Activated B cell treated with CpG ODN at 0.5 μM for 24 hours (primary cell): ENCODE results near the gene NOPCHAP1. TPM values are rescaled to one million over a fixed set of nuclear protein-coding genes. Genes with fewer than 3 reads are reported as not detected.
A peak's percentile ranks its signal among the peaks of the same experiment; 100 is the strongest.
"Not testable (repeated sequence)": the region's sequence is repeated elsewhere in the genome, so short reads cannot be mapped to it uniquely, and the experiment has no call there.

Experiments
- ATAC-seq: fragments of 200-7000 bp; cut with Tn5 transposase; one replicate; pipeline ENCODE4 v1.10.0; 2021; ENCODE audit warnings: low read depth, mild to moderate bottlenecking, moderate library complexity
- CTCF ChIA-PET: fragments of 350-600 bp; sonication (Branson Sonifier 250); formaldehyde crosslinking; loops from one replicate; lab custom pipeline; 2021; ENCODE audit warnings: antibody characterized with exemption; lab: Charles Lee
- POLR2A ChIA-PET: fragments of 350-600 bp; sonication (Branson Sonifier 250); formaldehyde crosslinking; loops from one replicate; lab custom pipeline; 2021; ENCODE audit warnings: antibody characterized with exemption; lab: Charles Lee
- DNase-seq: peaks from one replicate; pipeline ENCODE4 v3.0.0; 2022
- H3K27ac Mint-ChIP-seq: one replicate; pipeline ENCODE4 v1.8.0; 2020; ENCODE audit warnings: mixed read lengths
- H3K27me3 Mint-ChIP-seq: one replicate; pipeline ENCODE4 v1.8.0; 2021; ENCODE audit warnings: mixed read lengths
- H3K36me3 Mint-ChIP-seq: one replicate; pipeline ENCODE4 v1.8.0; 2021; ENCODE audit warnings: low read depth, mixed read lengths
- H3K4me1 Mint-ChIP-seq: one replicate; pipeline ENCODE4 v1.8.0; 2021; ENCODE audit warnings: mixed read lengths
- H3K4me3 Mint-ChIP-seq: one replicate; pipeline ENCODE4 v1.8.0; 2020; ENCODE audit warnings: mild to moderate bottlenecking, mixed read lengths
- H3K9me3 Mint-ChIP-seq: one replicate; pipeline ENCODE4 v1.8.0; 2020; ENCODE audit warnings: mixed read lengths
- intact Hi-C: fragments of 100-400 bp; cut with micrococcal nuclease; formaldehyde crosslinking; loops from one replicate; pipeline ENCODE4 v1.15.1; 2024
- total RNA-seq: library from RNA; stranded (reverse); gene quantifications from 2 replicates; pipeline ENCODE4 v1.2.3, GENCODE V29; 2022
- TF ChIP-seq, protein P1 (sequence below): fragments of 200-600 bp; IDR thresholded peaks from one replicate; pipeline ENCODE4 v1.8.0; 2022; ENCODE audit warnings: antibody characterized with exemption, mild to moderate bottlenecking

NOPCHAP1 gene
- total RNA-seq, 1 donor from 2014 or later = 26.4 TPM

DNA sequence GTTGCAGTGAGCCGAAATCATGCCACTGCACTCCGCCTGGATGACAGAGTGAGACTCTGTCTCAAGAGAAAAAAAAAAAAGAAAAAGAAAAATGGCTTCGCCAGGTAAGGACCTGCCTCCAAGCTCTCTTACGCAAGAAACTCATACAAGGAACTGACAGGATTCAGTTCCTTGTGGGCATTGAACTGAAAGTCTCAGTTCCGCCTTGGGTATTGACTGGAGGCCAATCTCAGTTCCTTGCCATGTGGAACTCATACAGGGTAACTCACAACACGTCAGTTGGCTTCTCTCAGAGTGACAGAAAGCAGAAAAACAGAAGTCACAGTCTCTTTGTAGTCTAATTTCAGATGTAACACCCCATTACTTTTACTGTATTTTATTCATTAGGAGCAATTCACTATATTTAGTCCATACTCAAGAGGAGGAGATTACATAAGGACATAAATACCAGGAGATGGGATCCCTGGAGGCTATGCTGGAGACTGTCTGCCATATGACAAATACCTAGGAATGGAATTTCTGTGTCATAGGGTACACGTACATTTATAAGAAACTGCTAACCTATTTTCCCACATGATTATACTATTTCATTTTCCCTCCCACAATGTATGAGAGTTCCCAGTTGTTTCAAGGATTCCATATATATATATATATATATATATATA, 11.4 kb upstream of the NOPCHAP1 start:
- Mint-ChIP-seq H3K27ac (peak overlapping the region; percentile 72), H3K4me1 (peaks cover 40% of the 10 kb centered on the region), H3K4me3 (peak overlapping the region; percentile 17), H3K9me3 (no peaks in the 10 kb centered on the region), H3K36me3 (no peaks in the 10 kb centered on the region), H3K27me3 (no peaks in the 10 kb centered on the region)
- CTCF ChIA-PET = interaction anchor here (1.0 kb wide), 1 partner anchor 16 kb away, joined by 6 read pairs; the partner anchor contains the start of gene SLC41A2
- intact Hi-C loops = loop anchor here (1.0 kb wide), 5 partner anchors 8 to 331 kb away; partner anchors contain the start of genes NOPCHAP1 and SLC41A2
- TF ChIP-seq, protein P1, sequence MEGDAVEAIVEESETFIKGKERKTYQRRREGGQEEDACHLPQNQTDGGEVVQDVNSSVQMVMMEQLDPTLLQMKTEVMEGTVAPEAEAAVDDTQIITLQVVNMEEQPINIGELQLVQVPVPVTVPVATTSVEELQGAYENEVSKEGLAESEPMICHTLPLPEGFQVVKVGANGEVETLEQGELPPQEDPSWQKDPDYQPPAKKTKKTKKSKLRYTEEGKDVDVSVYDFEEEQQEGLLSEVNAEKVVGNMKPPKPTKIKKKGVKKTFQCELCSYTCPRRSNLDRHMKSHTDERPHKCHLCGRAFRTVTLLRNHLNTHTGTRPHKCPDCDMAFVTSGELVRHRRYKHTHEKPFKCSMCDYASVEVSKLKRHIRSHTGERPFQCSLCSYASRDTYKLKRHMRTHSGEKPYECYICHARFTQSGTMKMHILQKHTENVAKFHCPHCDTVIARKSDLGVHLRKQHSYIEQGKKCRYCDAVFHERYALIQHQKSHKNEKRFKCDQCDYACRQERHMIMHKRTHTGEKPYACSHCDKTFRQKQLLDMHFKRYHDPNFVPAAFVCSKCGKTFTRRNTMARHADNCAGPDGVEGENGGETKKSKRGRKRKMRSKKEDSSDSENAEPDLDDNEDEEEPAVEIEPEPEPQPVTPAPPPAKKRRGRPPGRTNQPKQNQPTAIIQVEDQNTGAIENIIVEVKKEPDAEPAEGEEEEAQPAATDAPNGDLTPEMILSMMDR = no peak
- POLR2A ChIA-PET = interaction anchor here (0.5 to 1.0 kb wide), 6 partner anchors 16 to 371 kb away, joined by 3 to 11 read pairs (median 3); partner anchors contain the start of gene SLC41A2
- DNase-seq (peak; percentile 35), ATAC-seq (peak; percentile 98)

DNA sequence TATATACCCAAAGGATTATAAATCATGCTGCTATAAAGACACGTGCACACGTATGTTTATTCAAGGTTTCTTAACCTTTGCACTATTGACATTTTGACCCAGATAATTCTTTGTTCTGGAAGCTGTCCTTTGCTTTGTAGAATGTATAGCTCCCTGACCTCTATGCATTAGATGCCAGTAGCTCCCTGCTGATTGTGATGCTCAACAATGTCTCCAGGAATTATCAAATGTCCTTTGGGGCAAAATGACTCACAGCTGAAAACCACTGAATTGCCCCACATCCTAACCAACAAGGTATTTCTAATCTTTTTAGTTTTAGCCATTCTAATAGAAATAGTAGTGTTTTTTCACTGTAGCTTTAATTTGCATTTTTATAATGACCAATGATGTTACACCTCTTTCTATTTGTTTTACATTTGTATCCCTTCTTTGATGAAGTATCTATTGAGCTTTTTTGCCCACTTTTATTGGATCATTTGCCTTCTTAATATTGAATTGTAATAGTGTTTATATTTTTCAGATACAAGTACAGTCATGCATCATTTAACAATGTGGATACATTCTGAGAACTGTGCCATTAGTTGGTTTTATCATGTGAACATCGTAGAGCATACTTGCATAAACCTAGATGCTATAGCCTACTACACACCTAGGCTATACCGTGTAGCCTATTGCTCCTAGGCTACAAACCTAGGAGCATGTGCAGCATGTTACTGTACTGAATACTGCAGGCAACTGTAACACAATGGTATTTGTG, 10.4 kb upstream of the NOPCHAP1 start:
- ChIA-PET CTCF (interaction anchor here (0.6 to 1.0 kb wide), 3 partner anchors 17 to 594 kb away, joined by 4 to 6 read pairs (median 4); partner anchors contain the start of gene SLC41A2), POLR2A (interaction anchor here (1.2 kb wide), 1 partner anchor 10 kb away, joined by 4 read pairs; the partner anchor contains the start of gene NOPCHAP1)
- DNase-seq (no peak), ATAC-seq (no peak)
- H3K4me1 Mint-ChIP-seq = peaks cover 40% of the 10 kb centered on the region
- H3K9me3 Mint-ChIP-seq = no peaks in the 10 kb centered on the region
- H3K36me3 Mint-ChIP-seq = no peaks in the 10 kb centered on the region
- no peaks in the 10 kb centered on the region for H3K27me3 Mint-ChIP-seq
- H3K4me3 Mint-ChIP-seq = no peak overlapping the region
- H3K27ac Mint-ChIP-seq = peak overlapping the region; percentile 72
- TF ChIP-seq, protein P1 = no peak
- intact Hi-C loops = no loop called here

DNA sequence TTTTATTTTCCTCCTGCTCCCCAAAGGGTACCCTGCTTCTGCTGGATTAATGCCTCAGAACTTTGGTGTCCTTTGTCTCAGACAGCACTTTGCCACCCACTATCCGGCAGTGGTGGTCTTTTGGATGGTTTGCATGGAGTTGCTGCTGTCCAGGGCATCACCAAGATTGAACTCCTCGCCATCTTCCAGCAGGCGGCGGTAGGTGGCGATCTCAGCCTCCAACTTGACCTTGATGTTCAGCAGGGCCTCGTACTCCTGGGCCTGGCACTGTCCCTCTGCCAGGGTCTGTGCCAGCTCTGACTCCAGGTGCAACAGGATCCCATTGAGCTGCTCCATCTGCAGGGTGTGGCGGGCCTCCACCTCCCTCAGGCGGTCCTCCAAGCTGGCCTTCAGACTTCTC, 9.4 kb upstream of the NOPCHAP1 start:
- H3K27ac Mint-ChIP-seq = no peak overlapping the region
- no peaks in the 10 kb centered on the region for H3K27me3 Mint-ChIP-seq
- POLR2A ChIA-PET = no interaction called here
- CTCF ChIA-PET = no interaction called here
- no peaks in the 10 kb centered on the region for H3K36me3 Mint-ChIP-seq
- intact Hi-C loops = no loop called here
- peaks cover 40% of the 10 kb centered on the region for H3K4me1 Mint-ChIP-seq
- TF ChIP-seq, protein P1 = no peak
- ATAC-seq (no peak), DNase-seq (no peak)
- no peak overlapping the region for H3K4me3 Mint-ChIP-seq
- H3K9me3 Mint-ChIP-seq = no peaks in the 10 kb centered on the region

DNA sequence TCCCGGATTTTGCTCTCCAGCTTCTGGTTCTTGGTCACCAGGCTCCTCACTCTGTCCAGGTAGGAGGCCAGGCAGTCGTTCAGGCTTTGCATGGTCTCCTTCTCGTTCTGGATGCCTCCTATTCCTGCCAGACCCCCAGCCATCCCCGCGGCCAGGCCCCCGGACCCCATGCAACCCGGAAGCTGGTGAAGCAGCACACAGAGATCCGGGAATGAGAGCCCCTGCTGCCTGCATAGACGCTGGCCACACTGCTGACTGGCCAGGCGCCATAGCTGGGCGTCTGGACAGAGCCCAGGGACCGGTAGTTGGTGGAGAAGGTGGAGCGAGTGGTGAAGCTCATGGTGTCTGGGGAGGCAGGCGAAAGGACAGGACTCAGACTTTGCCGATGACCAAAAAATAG, 8.4 kb upstream of the NOPCHAP1 start:
- H3K9me3 Mint-ChIP-seq, DNase-seq, POLR2A ChIA-PET, H3K27me3 Mint-ChIP-seq, intact Hi-C loops, H3K4me3 Mint-ChIP-seq, H3K36me3 Mint-ChIP-seq, H3K27ac Mint-ChIP-seq, ATAC-seq: not testable (repeated sequence)
- peaks cover 40% of the 10 kb centered on the region for H3K4me1 Mint-ChIP-seq
- CTCF ChIA-PET = interaction anchor here (1.4 kb wide), 1 partner anchor 521 kb away, joined by 3 read pairs; the partner anchor contains the start of gene CHST11

DNA sequence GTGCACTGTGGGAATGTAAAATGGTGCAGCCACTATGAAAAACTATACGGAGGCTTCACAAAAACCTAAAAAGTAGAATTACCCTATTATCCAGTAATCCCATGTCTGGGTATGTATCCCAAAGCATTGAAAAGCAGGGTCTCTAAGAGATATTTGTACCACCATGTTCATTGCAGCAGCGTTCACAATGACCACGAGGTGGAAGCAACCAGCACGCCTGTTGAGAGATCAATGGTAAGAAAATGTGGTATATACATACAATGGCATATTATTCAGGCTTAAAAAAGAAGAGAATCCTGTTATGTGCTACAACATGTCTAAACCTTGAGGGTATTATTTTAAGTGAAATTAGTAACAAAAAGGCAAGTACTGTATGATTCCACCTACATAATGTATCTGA, 910 bp upstream of the NOPCHAP1 start:
- DNase-seq (no peak), ATAC-seq (no peak)
- TF ChIP-seq, protein P1 = no peak
- peaks cover 2% of the 10 kb centered on the region for H3K9me3 Mint-ChIP-seq
- H3K4me1 Mint-ChIP-seq = peaks cover 24% of the 10 kb centered on the region
- H3K27ac Mint-ChIP-seq = no peak overlapping the region
- H3K36me3 Mint-ChIP-seq = peaks cover 16% of the 10 kb centered on the region
- peak overlapping the region; percentile 91 for H3K4me3 Mint-ChIP-seq
- H3K27me3 Mint-ChIP-seq = no peaks in the 10 kb centered on the region
- POLR2A ChIA-PET = interaction anchor here (1.5 to 2.0 kb wide), 2 partner anchors 9 to 26 kb away, joined by 4 to 8 read pairs; partner anchors contain the start of gene SLC41A2
- CTCF ChIA-PET = no interaction called here
- intact Hi-C loops = loop anchor here (2.0 to 5.0 kb wide), 3 partner anchors 46 to 603 kb away; partner anchors contain the start of gene WASHC4
